ENCODE results near the gene GNB5. TPM values are rescaled to one million over a fixed set of nuclear protein-coding genes. Genes with fewer than 3 reads are reported as not detected.

Gene GNB5
- total RNA-seq, 6 experiments from 2014 or later, result 24.1 to 37.1 (median 33.0) TPM

GRCh38 chr15:52233405-52233804 is 42.2 kb upstream of the GNB5 start:
- Mint-ChIP-seq H3K4me3 (peak overlapping the region; percentile 79), H3K9me3 (no peaks in the 10 kb centered on the region), H3K36me3 (ENCODE audit: low read depth) (no peaks in the 10 kb centered on the region), H3K27ac (peak overlapping the region; percentile 78), H3K4me1 (ENCODE audit: low read depth) (peaks cover 40% of the 10 kb centered on the region), H3K27me3 (ENCODE audit: insufficient read depth) (peaks cover 6% of the 10 kb centered on the region)
- TF ChIP-seq CTCF (IDR thresholded peaks at IDR 0.05), result no peak
- DNase-seq, result peak; percentile 48

DNA sequence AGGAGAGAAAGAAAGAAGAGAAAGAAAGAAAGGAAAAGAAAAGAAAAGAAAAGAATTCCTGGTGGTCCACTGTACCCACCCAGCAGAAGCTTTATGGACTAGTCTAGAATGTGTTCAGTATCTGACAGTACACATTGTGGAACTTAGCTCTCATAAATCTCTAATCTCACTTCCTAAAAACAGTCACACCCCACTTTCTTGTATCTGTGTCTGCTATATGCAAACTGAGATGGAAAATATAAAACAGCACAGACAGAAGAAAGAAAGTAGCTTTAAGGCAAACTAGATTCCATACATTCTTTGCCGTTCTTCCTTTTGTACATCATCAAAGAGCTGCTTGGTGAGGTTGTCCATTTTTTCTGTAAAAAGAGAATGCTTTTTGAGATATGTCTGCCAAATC is 41.1 kb upstream of the GNB5 start:
- Mint-ChIP-seq H3K27me3 (ENCODE audit: insufficient read depth) (peaks cover 3% of the 10 kb centered on the region), H3K4me3 (peak overlapping the region; percentile 58), H3K27ac (peak overlapping the region; percentile 48; the same call in 1 of the 2 replicates), H3K9me3 (no peaks in the 10 kb centered on the region), H3K4me1 (ENCODE audit: low read depth) (peaks cover 44% of the 10 kb centered on the region), H3K36me3 (ENCODE audit: low read depth) (no peaks in the 10 kb centered on the region)
- no peak for DNase-seq
- TF ChIP-seq CTCF (IDR thresholded peaks at IDR 0.05), result no peak

GRCh38 chr15:52230073-52230472 is 38.9 kb upstream of the GNB5 start:
- Mint-ChIP-seq H3K9me3 (no peaks in the 10 kb centered on the region), H3K4me3 (no peak overlapping the region), H3K27me3 (ENCODE audit: insufficient read depth) (peaks cover 3% of the 10 kb centered on the region), H3K36me3 (ENCODE audit: low read depth) (no peaks in the 10 kb centered on the region), H3K4me1 (ENCODE audit: low read depth) (peaks cover 39% of the 10 kb centered on the region), H3K27ac (no peak overlapping the region)
- no peak for DNase-seq
- no peak for TF ChIP-seq CTCF (IDR thresholded peaks at IDR 0.05)

GRCh38 chr15:52228921-52229320 is 37.7 kb upstream of the GNB5 start:
- H3K9me3 Mint-ChIP-seq, result no peaks in the 10 kb centered on the region
- no peak for DNase-seq
- no peaks in the 10 kb centered on the region for H3K36me3 Mint-ChIP-seq (ENCODE audit: low read depth)
- no peak for TF ChIP-seq CTCF (IDR thresholded peaks at IDR 0.05)
- no peak overlapping the region for H3K4me3 Mint-ChIP-seq
- H3K4me1 Mint-ChIP-seq (ENCODE audit: low read depth), result peaks cover 27% of the 10 kb centered on the region
- H3K27ac Mint-ChIP-seq, result no peak overlapping the region
- peaks cover 3% of the 10 kb centered on the region for H3K27me3 Mint-ChIP-seq (ENCODE audit: insufficient read depth)

DNA sequence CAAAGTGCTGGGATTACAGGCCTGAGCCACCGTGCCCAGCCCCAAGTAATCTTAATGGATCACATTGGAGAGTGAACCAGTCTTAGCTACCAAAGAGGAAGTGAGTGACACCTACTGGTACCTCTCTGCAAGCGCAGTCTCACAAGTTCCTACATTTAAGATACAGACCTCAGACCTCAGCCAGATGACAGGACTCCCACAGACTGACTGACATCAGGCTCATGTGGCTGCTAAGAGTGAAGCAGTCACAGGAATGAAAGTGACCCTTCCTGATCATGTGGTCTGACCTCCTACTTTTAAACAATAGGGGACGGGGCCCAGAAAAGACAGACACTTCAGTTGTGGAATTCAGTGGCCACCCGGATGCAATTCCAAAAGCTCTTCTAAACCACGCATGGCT is 36.3 kb upstream of the GNB5 start:
- Mint-ChIP-seq H3K36me3 (ENCODE audit: low read depth) (no peaks in the 10 kb centered on the region), H3K9me3 (no peaks in the 10 kb centered on the region), H3K27me3 (ENCODE audit: insufficient read depth) (peaks cover 5% of the 10 kb centered on the region), H3K27ac (no peak overlapping the region), H3K4me3 (no peak overlapping the region), H3K4me1 (ENCODE audit: low read depth) (peaks cover 14% of the 10 kb centered on the region)
- peak; percentile 87 for TF ChIP-seq CTCF (IDR thresholded peaks at IDR 0.05)
- peak; percentile 80 for DNase-seq

GRCh38 chr15:52225230-52225629 is 34.0 kb upstream of the GNB5 start:
- Mint-ChIP-seq H3K27ac (no peak overlapping the region), H3K4me3 (no peak overlapping the region), H3K36me3 (ENCODE audit: low read depth) (no peaks in the 10 kb centered on the region), H3K27me3 (ENCODE audit: insufficient read depth) (peaks cover 9% of the 10 kb centered on the region), H3K9me3 (no peaks in the 10 kb centered on the region), H3K4me1 (ENCODE audit: low read depth) (peaks cover 9% of the 10 kb centered on the region)
- DNase-seq, result no peak
- no peak for TF ChIP-seq CTCF (IDR thresholded peaks at IDR 0.05)
